Measurements from ENCODE around the gene PCNX1.
"Not testable (repeated sequence)": the region's sequence is repeated elsewhere in the genome, so short reads cannot be mapped to it uniquely, and the experiment has no call there.

PCNX1 gene

GRCh38 chr14:71022012-71022869 is 115.0 kb downstream of the PCNX1 start:
- no peak for FAIRE-seq

GRCh38 chr14:71022939-71023338 is 115.7 kb downstream of the PCNX1 start:
- FAIRE-seq, result no peak

- FAIRE-seq, result no peak
Observed at GRCh38 chr14:71029236-71029781, 122.0 kb downstream of the PCNX1 start.

- no peak for FAIRE-seq
Observed at GRCh38 chr14:71031000-71031399, 123.7 kb downstream of the PCNX1 start.

GRCh38 chr14:71036433-71036832 is 129.2 kb downstream of the PCNX1 start:
- FAIRE-seq, result no peak

- FAIRE-seq, result no peak
Observed at GRCh38 chr14:71048393-71048792, 141.1 kb downstream of the PCNX1 start.

GRCh38 chr14:71049435-71050133 is 142.3 kb downstream of the PCNX1 start:
- no peak for FAIRE-seq

GRCh38 chr14:71050227-71050823 is 143.1 kb downstream of the PCNX1 start:
- peak; percentile 73 for FAIRE-seq

GRCh38 chr14:71054706-71055105 is 147.4 kb downstream of the PCNX1 start:
- FAIRE-seq, result no peak

- FAIRE-seq, result no peak
Observed at GRCh38 chr14:71056168-71056567, 148.9 kb downstream of the PCNX1 start.

- FAIRE-seq, result no peak
Observed at GRCh38 chr14:71060274-71060673, 153.0 kb downstream of the PCNX1 start.

GRCh38 chr14:71060825-71061455 is 153.7 kb downstream of the PCNX1 start:
- FAIRE-seq, result no peak

- no peak for FAIRE-seq
Observed at GRCh38 chr14:71061458-71061857, 154.2 kb downstream of the PCNX1 start.

- no peak for FAIRE-seq
Observed at GRCh38 chr14:71062581-71063303, 155.5 kb downstream of the PCNX1 start.

- FAIRE-seq, result no peak
Observed at GRCh38 chr14:71063351-71063750, 156.1 kb downstream of the PCNX1 start.

- not testable (repeated sequence) for FAIRE-seq
Observed at GRCh38 chr14:71064747-71065146, 157.5 kb downstream of the PCNX1 start.

GRCh38 chr14:71070169-71070568 is 162.9 kb downstream of the PCNX1 start:
- FAIRE-seq, result no peak

GRCh38 chr14:71071042-71071441 is 163.8 kb downstream of the PCNX1 start:
- FAIRE-seq, result no peak

- no peak for FAIRE-seq
Observed at GRCh38 chr14:71076462-71077092, 169.3 kb downstream of the PCNX1 start.

- FAIRE-seq, result no peak
Observed at GRCh38 chr14:71078500-71078899, 171.2 kb downstream of the PCNX1 start.

- FAIRE-seq, result no peak
Observed at GRCh38 chr14:71086567-71086966, 179.3 kb downstream of the PCNX1 start.

- no peak for FAIRE-seq
Observed at GRCh38 chr14:71089971-71090370, 182.7 kb downstream of the PCNX1 start.

Data from A204.1 (cell line).